KMS-11 (cell line): ENCODE measurements around the gene TIMM44.

Source experiments
- H2AFZ ChIP-seq: fragments of 200-600 bp; sonication (generic); 2 replicates; pipeline ENCODE4 v1.6.1; 2016; ENCODE audit warnings: antibody characterized with exemption, mixed run types, low read depth
- H3K27ac ChIP-seq: fragments of 200-600 bp; sonication (generic); 2 replicates; pipeline ENCODE4 v1.6.1; 2016; ENCODE audit warnings: mild to moderate bottlenecking, mixed run types
- H3K27me3 ChIP-seq: fragments of 200-600 bp; sonication (generic); 2 replicates; pipeline ENCODE4 v1.6.1; 2017; ENCODE audit warnings: mild to moderate bottlenecking, low read depth, mixed run types, moderate library complexity; ENCODE audit not compliant: insufficient read depth
- H3K36me3 ChIP-seq: fragments of 200-600 bp; sonication (generic); 2 replicates; pipeline ENCODE4 v1.6.1; 2017; ENCODE audit warnings: mild to moderate bottlenecking, mixed run types; ENCODE audit not compliant: insufficient read depth
- H3K4me1 ChIP-seq: fragments of 200-600 bp; sonication (generic); 2 replicates; pipeline ENCODE4 v1.6.1; 2016; ENCODE audit warnings: mild to moderate bottlenecking, low read depth, mixed run types; ENCODE audit not compliant: poor library complexity, severe bottlenecking
- H3K4me2 ChIP-seq: fragments of 200-600 bp; sonication (generic); 2 replicates; pipeline ENCODE4 v1.7.0; 2016; ENCODE audit warnings: mild to moderate bottlenecking, mixed run types
- H3K4me3 ChIP-seq: fragments of 200-600 bp; sonication (generic); IDR thresholded peaks from 2 replicates; pipeline ENCODE4 v1.6.1; 2017; ENCODE audit warnings: low read depth, low read length, mixed read lengths; ENCODE audit not compliant: insufficient read depth
- H3K79me2 ChIP-seq: fragments of 200-600 bp; sonication (generic); 2 replicates; pipeline ENCODE4 v1.6.1; 2016; ENCODE audit warnings: low read depth, mixed run types; ENCODE audit not compliant: insufficient read depth
- H3K9ac ChIP-seq: fragments of 200-600 bp; sonication (generic); 2 replicates; pipeline ENCODE4 v1.6.1; 2016; ENCODE audit warnings: mild to moderate bottlenecking, mixed run types
- H4K20me1 ChIP-seq: fragments of 200-600 bp; sonication (generic); 2 replicates; pipeline ENCODE4 v1.6.1; 2016; ENCODE audit warnings: mild to moderate bottlenecking, mixed run types; ENCODE audit not compliant: insufficient read depth
- TF ChIP-seq, protein P1 (sequence below): fragments of 200-600 bp; sonication (generic); conservative IDR thresholded peaks from 2 replicates; pipeline ENCODE4 v1.6.1; 2017; ENCODE audit warnings: low read depth, mild to moderate bottlenecking, antibody characterized with exemption, low read length, moderate library complexity, mixed read lengths

Gene TIMM44

DNA sequence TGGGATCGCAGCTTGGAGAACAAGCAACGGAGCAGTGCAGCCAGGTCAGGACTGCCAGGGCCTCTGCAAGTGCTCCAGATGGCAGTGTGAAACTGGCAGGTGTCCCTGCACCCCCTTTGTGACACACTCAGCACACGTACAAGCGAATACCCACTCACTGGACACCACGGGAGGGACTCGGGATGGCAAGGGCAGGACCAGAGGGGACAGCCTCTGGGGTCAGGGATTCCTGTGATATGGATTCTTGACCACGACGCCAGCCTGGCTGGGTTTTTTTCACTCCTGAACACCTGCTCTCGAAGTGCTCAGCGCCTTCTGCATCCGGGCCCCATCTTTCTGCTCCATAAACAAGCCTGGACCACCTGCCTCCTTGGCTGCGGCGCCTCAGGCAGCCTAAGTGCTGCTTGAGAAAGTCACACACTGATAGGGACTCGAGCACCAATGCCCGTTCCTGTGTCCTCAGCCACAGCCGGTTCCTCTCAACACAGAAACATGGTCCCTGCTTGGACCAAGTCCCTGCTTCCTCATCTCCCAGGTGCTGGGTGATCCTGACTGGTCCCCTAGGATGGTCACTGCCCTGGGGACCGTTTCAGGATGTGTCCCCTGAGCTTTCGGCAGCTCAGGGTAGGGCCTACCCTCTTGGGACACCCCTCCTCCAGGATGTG, 40.0 kb upstream of the TIMM44 start:
- H3K79me2 ChIP-seq = no peaks in the 10 kb centered on the region; the same call in none of the 2 replicates
- no peak overlapping the region for H3K4me3 ChIP-seq
- H3K27me3 ChIP-seq = no peaks in the 10 kb centered on the region
- no peak overlapping the region for H3K4me2 ChIP-seq
- no peaks in the 10 kb centered on the region for H3K4me1 ChIP-seq
- H4K20me1 ChIP-seq = no peaks in the 10 kb centered on the region
- no peak overlapping the region for H3K9ac ChIP-seq
- H3K36me3 ChIP-seq = no peaks in the 10 kb centered on the region; the same call in 1 of the 2 replicates
- H3K27ac ChIP-seq = no peak overlapping the region
- TF ChIP-seq, protein P1, sequence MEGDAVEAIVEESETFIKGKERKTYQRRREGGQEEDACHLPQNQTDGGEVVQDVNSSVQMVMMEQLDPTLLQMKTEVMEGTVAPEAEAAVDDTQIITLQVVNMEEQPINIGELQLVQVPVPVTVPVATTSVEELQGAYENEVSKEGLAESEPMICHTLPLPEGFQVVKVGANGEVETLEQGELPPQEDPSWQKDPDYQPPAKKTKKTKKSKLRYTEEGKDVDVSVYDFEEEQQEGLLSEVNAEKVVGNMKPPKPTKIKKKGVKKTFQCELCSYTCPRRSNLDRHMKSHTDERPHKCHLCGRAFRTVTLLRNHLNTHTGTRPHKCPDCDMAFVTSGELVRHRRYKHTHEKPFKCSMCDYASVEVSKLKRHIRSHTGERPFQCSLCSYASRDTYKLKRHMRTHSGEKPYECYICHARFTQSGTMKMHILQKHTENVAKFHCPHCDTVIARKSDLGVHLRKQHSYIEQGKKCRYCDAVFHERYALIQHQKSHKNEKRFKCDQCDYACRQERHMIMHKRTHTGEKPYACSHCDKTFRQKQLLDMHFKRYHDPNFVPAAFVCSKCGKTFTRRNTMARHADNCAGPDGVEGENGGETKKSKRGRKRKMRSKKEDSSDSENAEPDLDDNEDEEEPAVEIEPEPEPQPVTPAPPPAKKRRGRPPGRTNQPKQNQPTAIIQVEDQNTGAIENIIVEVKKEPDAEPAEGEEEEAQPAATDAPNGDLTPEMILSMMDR = no peak
- no peak overlapping the region for H2AFZ ChIP-seq

DNA sequence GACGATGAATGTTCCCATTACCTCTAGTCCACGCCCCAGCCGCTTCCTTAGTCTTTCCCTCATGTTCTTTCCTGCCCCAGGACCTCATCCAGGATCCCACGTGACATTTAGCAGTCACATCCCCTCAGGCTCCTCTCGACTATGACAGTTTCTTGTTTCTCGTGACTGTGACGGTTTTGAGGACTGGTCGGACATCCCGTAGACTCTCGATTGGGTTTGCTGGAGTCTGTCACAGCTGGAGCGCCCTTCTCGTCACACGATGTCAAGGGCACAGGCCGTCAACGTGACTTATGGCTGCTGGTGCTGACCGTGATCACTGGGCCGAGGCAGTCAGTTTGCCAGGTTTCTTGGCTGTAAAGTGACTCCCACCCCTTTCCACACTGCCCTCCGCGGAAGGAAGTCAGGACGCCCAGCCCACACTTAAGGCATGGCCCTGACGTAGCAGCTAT, 39.2 kb upstream of the TIMM44 start:
- Histone ChIP-seq H3K9ac (no peak overlapping the region), H3K79me2 (no peaks in the 10 kb centered on the region; the same call in none of the 2 replicates)

DNA sequence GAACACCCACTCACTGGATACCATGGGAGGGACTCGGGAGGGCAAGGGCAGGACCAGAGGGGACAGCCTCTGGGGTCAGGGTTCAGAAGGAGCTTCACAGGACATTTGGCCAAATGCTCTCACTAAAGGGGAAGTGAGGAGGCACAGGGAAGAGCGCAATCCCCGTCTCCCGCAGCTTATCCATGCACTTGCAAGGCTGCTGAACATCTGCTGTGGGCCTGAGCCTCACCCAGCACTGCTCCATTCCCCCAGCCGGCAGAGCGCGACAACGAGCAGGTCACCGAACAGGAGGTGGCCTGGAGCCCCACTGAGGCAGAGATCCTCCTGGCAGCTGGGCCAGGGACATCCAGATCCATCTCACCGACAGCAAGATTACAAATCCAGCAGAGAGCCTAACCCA, 38.6 kb upstream of the TIMM44 start:
- TF ChIP-seq, protein P1 = no peak
- Histone ChIP-seq H3K27ac (no peak overlapping the region), H3K27me3 (no peaks in the 10 kb centered on the region), H3K4me2 (no peak overlapping the region), H3K4me1 (no peaks in the 10 kb centered on the region), H4K20me1 (no peaks in the 10 kb centered on the region), H3K9ac (no peak overlapping the region), H3K36me3 (no peaks in the 10 kb centered on the region; the same call in 1 of the 2 replicates), H3K79me2 (no peaks in the 10 kb centered on the region; the same call in none of the 2 replicates), H3K4me3 (no peak overlapping the region), H2AFZ (no peak overlapping the region)

More for the DNA sequence above, 39.2 kb upstream of the TIMM44 start:
- no peak overlapping the region for H3K27ac ChIP-seq
- TF ChIP-seq, protein P1 = no peak
- H3K27me3 ChIP-seq = no peaks in the 10 kb centered on the region
- H2AFZ ChIP-seq = no peak overlapping the region
- H3K4me3 ChIP-seq = no peak overlapping the region
- H4K20me1 ChIP-seq = no peaks in the 10 kb centered on the region
- H3K4me1 ChIP-seq = no peaks in the 10 kb centered on the region
- no peak overlapping the region for H3K4me2 ChIP-seq
- no peaks in the 10 kb centered on the region; the same call in 1 of the 2 replicates for H3K36me3 ChIP-seq

DNA sequence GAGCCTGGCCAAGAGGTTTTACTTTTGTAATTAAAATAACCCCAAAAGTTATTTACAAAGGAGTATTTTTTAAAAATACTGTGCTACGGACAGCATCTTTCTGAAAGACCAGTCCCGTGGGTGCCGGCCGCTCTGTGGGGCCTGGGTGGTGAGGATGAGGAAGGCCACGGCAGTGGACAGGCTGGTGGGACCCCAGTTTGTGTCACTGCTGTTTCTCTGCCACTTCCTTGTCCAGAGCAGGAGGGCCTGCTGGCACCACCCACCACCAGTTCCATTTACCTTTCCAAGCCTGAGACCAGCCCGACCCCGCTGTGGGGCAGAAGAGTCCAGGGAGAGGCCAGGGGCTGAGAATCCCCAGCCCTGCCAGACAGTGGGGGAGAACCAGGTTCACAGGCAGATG, 38.2 kb upstream of the TIMM44 start:
- Histone ChIP-seq H3K27me3 (no peaks in the 10 kb centered on the region), H4K20me1 (no peaks in the 10 kb centered on the region), H3K27ac (no peak overlapping the region), H2AFZ (no peak overlapping the region), H3K79me2 (no peaks in the 10 kb centered on the region; the same call in none of the 2 replicates), H3K9ac (no peak overlapping the region), H3K36me3 (no peaks in the 10 kb centered on the region; the same call in 1 of the 2 replicates), H3K4me2 (no peak overlapping the region), H3K4me1 (no peaks in the 10 kb centered on the region), H3K4me3 (no peak overlapping the region)
- TF ChIP-seq, protein P1 = no peak
